ENCODE results near the gene SPA17.

Gene SPA17

GRCh38 chr11:124663861-124664260 lies 9.8 kb upstream of the SPA17 start:
- DNase-seq, result no peak

GRCh38 chr11:124667601-124668000 lies 6.1 kb upstream of the SPA17 start:
- no peak for DNase-seq

GRCh38 chr11:124669193-124669592 lies 4.5 kb upstream of the SPA17 start:
- DNase-seq, result peak in 1 of 2 experiments; percentile 35

GRCh38 chr11:124670732-124671131 lies 3.0 kb upstream of the SPA17 start:
- DNase-seq, result no peak

- DNase-seq, result no peak
These were observed 1.0 kb upstream of the SPA17 start for GRCh38 chr11:124672536-124673215.

GRCh38 chr11:124674168-124674517 lies 439 bp downstream of the SPA17 start:
- DNase-seq, result no peak

GRCh38 chr11:124674571-124674970 lies 867 bp downstream of the SPA17 start:
- DNase-seq, result no peak

GRCh38 chr11:124676386-124676785 lies 2.7 kb downstream of the SPA17 start:
- no peak for DNase-seq

GRCh38 chr11:124678416-124678815 lies 4.7 kb downstream of the SPA17 start:
- DNase-seq, result no peak

- no peak for DNase-seq
These were observed 7.7 kb downstream of the SPA17 start for GRCh38 chr11:124681421-124681820.

- DNase-seq, result no peak
These were observed 8.7 kb downstream of the SPA17 start for GRCh38 chr11:124682443-124682842.

GRCh38 chr11:124693142-124693541 lies 19.4 kb downstream of the SPA17 start:
- no peak for DNase-seq

- DNase-seq, result no peak
These were observed 25.8 kb downstream of the SPA17 start for GRCh38 chr11:124699547-124699946.

- no peak for DNase-seq
These were observed 26.3 kb downstream of the SPA17 start for GRCh38 chr11:124700028-124700427.

- no peak for DNase-seq
These were observed 34.1 kb downstream of the SPA17 start for GRCh38 chr11:124707829-124708228.

- DNase-seq, result no peak
These were observed 38.7 kb downstream of the SPA17 start for GRCh38 chr11:124712392-124712791.

GRCh38 chr11:124716591-124716990 lies 42.9 kb downstream of the SPA17 start:
- no peak for DNase-seq

- no peak for DNase-seq
These were observed 43.7 kb downstream of the SPA17 start for GRCh38 chr11:124717421-124717785.

- no peak for DNase-seq
These were observed 44.3 kb downstream of the SPA17 start for GRCh38 chr11:124717786-124718651.

GRCh38 chr11:124718801-124719200 lies 45.1 kb downstream of the SPA17 start:
- no peak for DNase-seq

- DNase-seq, result no peak
These were observed 45.8 kb downstream of the SPA17 start for GRCh38 chr11:124719534-124719933.

- no peak for DNase-seq
These were observed 48.5 kb downstream of the SPA17 start for GRCh38 chr11:124722176-124722575.

GRCh38 chr11:124724979-124725718 lies 51.4 kb downstream of the SPA17 start:
- DNase-seq, result no peak

GRCh38 chr11:124725719-124726105 lies 52.0 kb downstream of the SPA17 start:
- DNase-seq, result no peak
